Body of pancreas (tissue), 4 donors: ENCODE results near the gene SMPD1. TPM values are rescaled to one million over a fixed set of nuclear protein-coding genes. Genes with fewer than 3 reads are reported as not detected.

ENCODE experiments used
- ATAC-seq: fragments of 150-250 bp; one replicate; pipeline ENCODE4 v1.9.1; 2016
- DNase-seq, 4 donors: peaks; one replicate each; pipeline ENCODE4 v3.0.0-alpha.2; 2019
- H3K27ac ChIP-seq, 4 donors: fragments of 200-600 bp; sonication (generic); 1 replicate in 3 of 4; 2 replicates in 1 of 4; pipeline versions ENCODE4 v1.5.1 to v1.6.1; 2016 to 2019; ENCODE audit warnings: mild to moderate bottlenecking in 1 of 4, mixed read lengths in 1 of 4, moderate library complexity in 1 of 4
- H3K27me3 ChIP-seq, 2 donors: fragments of 200-600 bp; sonication (generic); one replicate each; pipeline ENCODE4 v1.6.0; 2016; ENCODE audit warnings: mild to moderate bottlenecking in 1 of 2
- H3K36me3 ChIP-seq, 2 donors: fragments of 200-600 bp; sonication (generic); replicated peaks in 1 of 2; 2 replicates each; pipeline ENCODE4 v1.5.1; 2016; ENCODE audit warnings: low read depth in 2 of 2; ENCODE audit not compliant: insufficient read depth in 1 of 2
- H3K4me1 ChIP-seq: fragments of 200-600 bp; sonication (generic); one replicate; pipeline ENCODE4 v1.6.0; 2016
- H3K4me3 ChIP-seq, 2 donors: fragments of 200-600 bp; sonication (generic); 1 replicate in 1 of 2; 2 replicates in 1 of 2; pipeline ENCODE4 v1.5.1; 2016 to 2019
- H3K9me3 ChIP-seq, 3 donors: fragments of 200-600 bp; sonication (generic); 1 replicate in 2 of 3; 2 replicates in 1 of 3; pipeline ENCODE4 v1.5.1; 2016
- POLR2A ChIP-seq, 3 donors: fragments of 450-650 bp; IDR thresholded peaks; one replicate each; pipeline ENCODE4 v1.6.1; 2016; ENCODE audit warnings: antibody characterized with exemption in 3 of 3, mild to moderate bottlenecking in 2 of 3
- WGBS, 2 donors: methylation state at CpG; one replicate each; pipeline ENCODE4 v1.1.5; 2017; 5-methylcytosine and 5-hydroxymethylcytosine counted together
- intact Hi-C: fragments of 100-400 bp; cut with DNase I; formaldehyde crosslinking; loops from one replicate; pipeline ENCODE4 v1.15.1; 2023
- total RNA-seq, 2 donors: library from RNA; depleted of rRNA; stranded (reverse); fragments of >200 nt; gene quantifications; one replicate each; pipeline ENCODE4 v1.1.0, GENCODE V29; 2016
- TF ChIP-seq, protein P1 (sequence below), 7 experiments: fragments of 450-650 bp in 4 of 7; fragments of 200-600 bp in 3 of 7; sonication (generic) in 3 of 7; IDR thresholded peaks; one replicate each; pipeline ENCODE4 v1.5.1; 2016 to 2019; ENCODE audit warnings: antibody characterized with exemption in 7 of 7

The SMPD1 gene
- total RNA-seq, 2 donors from 2014 or later = 17.1 to 29.7 TPM

DNA sequence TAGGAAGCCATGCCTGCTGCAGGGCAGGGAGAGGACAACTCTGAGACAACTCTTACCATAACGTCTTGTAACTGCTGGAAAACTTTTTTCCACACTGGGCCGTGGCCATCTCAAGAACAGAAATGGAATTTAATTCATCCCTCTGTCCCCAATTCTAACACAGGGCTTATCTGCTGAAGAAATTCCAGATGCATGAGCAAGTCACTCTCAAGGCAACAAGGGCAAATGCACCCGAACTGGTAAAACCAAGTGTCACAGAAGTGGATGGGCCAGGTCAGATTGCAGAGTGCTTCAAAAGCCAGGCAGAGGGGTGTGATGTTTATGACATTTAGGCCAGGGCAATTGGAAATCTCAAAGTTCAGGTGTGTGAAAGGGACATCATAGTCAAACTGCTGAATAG, 7.4 kb downstream of the SMPD1 start:
- no peak overlapping the region for H3K27ac ChIP-seq
- no peaks in the 10 kb centered on the region for H3K9me3 ChIP-seq
- ATAC-seq (no peak), DNase-seq (no peak)
- no peaks in the 10 kb centered on the region for H3K36me3 ChIP-seq
- WGBS, 2 donors = 52 to 56% methylated on average over 3 of the region's 3 CpGs
- intact Hi-C loops = no loop called here
- H3K4me1 ChIP-seq = peaks cover 5% of the 10 kb centered on the region
- H3K27me3 ChIP-seq = no peaks in the 10 kb centered on the region
- TF ChIP-seq POLR2A (IDR thresholded peaks at IDR 0.05) = no peak
- TF ChIP-seq, protein P1, sequence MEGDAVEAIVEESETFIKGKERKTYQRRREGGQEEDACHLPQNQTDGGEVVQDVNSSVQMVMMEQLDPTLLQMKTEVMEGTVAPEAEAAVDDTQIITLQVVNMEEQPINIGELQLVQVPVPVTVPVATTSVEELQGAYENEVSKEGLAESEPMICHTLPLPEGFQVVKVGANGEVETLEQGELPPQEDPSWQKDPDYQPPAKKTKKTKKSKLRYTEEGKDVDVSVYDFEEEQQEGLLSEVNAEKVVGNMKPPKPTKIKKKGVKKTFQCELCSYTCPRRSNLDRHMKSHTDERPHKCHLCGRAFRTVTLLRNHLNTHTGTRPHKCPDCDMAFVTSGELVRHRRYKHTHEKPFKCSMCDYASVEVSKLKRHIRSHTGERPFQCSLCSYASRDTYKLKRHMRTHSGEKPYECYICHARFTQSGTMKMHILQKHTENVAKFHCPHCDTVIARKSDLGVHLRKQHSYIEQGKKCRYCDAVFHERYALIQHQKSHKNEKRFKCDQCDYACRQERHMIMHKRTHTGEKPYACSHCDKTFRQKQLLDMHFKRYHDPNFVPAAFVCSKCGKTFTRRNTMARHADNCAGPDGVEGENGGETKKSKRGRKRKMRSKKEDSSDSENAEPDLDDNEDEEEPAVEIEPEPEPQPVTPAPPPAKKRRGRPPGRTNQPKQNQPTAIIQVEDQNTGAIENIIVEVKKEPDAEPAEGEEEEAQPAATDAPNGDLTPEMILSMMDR (IDR thresholded peaks at IDR 0.05) = no peak
- no peak overlapping the region for H3K4me3 ChIP-seq

DNA sequence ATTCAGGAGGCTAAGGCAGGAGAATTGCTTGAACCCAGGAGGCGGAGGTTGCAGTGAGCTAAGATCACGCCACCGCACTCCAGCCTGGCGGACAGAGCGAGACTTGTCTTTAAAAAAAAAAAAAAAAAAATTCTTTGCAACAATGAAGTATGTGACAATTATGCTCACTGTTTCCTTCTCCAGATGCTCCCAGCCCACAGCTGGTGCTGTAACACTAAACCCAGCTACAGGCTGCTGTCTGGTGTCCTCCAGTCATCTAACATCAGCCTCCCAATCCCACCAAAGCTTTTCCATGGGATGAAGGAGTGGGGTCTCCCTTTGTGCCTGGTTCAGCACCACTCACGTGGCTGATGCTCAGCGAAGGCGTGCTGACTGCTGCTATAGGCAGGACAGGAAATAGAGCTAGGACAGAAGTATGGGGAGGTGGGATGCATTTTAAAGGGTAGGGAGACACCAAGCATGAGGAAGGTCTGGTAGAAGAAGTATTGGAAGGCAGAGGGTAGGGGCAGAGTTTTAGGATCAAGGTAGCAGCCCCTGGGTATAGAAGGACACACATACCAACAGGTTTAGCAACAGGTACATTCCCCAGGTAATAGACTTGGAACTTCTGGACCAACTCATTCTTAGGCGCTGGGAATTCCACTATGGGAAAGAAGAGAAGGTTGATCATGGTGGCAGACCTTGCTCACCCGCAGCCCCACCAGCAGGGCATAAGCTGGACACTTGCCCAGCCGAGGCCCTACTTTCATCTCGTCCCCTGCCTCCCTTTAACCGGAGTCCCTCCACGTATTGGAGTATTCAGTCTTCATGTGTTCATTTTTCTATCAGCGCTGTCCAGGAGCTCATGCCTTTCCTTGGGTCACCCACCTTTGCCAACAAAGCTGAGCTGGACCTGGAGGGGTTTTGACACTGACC, 10.4 kb downstream of the SMPD1 start:
- TF ChIP-seq POLR2A (IDR thresholded peaks at IDR 0.05) = no peak
- TF ChIP-seq, protein P1 (IDR thresholded peaks at IDR 0.05) = no peak
- intact Hi-C loops = no loop called here
- H3K36me3 ChIP-seq = no peaks in the 10 kb centered on the region
- H3K9me3 ChIP-seq = no peaks in the 10 kb centered on the region
- no peak overlapping the region for H3K4me3 ChIP-seq
- no peaks in the 10 kb centered on the region for H3K27me3 ChIP-seq
- DNase-seq (no peak), ATAC-seq (no peak)
- WGBS, 2 donors = 93 to 96% methylated on average over 15 of the region's 15 CpGs
- no peak overlapping the region for H3K27ac ChIP-seq
- H3K4me1 ChIP-seq = no peaks in the 10 kb centered on the region

DNA sequence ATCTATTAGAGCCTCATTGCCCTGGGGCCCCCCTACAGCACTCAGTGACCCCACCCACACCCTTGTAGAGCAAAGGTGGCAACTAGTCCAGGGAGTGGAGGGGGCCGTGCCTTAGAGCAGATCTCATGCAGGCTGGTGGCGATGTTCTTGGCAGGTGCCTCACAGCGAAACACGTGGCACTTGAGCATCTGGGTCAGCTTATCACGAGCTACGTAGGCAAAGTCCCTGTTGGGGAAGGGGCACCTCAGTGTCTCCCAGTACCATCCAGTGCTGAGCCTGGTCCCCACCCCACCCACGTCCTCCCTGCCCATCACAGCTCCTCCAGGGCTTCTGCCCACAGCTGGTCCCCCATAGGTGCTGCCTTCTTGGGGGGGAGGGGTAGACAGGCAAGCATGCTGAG, 11.2 kb downstream of the SMPD1 start:
- intact Hi-C loops = no loop called here
- ATAC-seq (no peak), DNase-seq (no peak)
- Histone ChIP-seq H3K4me1 (no peaks in the 10 kb centered on the region), H3K4me3 (no peak overlapping the region), H3K27me3 (no peaks in the 10 kb centered on the region), H3K27ac (no peak overlapping the region), H3K36me3 (no peaks in the 10 kb centered on the region), H3K9me3 (no peaks in the 10 kb centered on the region)
- 74% methylated on average over 7 of the region's 7 CpGs; no CpG with 5 or more reads in 1 of the 2 donors for WGBS, 2 donors
- no peak for TF ChIP-seq POLR2A (IDR thresholded peaks at IDR 0.05)
- TF ChIP-seq, protein P1 (IDR thresholded peaks at IDR 0.05) = no peak

DNA sequence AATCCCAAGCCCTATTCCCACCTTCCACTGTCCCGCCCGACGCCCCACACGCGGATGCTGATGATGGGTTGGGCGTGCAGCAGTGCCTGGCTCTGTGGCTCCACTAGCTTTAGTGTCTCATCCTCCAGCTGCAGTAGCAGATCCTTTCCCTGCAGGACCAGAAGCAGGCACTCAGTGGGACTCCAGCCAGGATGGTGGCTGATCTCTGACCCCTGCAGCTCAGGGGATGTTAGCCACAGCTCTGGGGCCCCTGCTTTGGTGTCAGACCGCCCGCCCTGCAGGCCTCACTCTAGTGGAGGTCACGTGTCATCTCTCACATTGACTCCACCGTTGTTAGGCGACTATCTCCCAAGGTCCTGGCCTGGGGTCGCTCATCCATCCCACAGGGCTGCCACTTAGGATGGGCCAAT, 11.8 kb downstream of the SMPD1 start:
- WGBS, 2 donors = 79 to 80% methylated on average over 8 to 12 of the region's 12 CpGs

More for the DNA sequence above, 11.8 kb downstream of the SMPD1 start:
- H3K4me3 ChIP-seq = no peak overlapping the region
- no peak for TF ChIP-seq POLR2A (IDR thresholded peaks at IDR 0.05)
- TF ChIP-seq, protein P1 (IDR thresholded peaks at IDR 0.05) = no peak
- no peaks in the 10 kb centered on the region for H3K27me3 ChIP-seq
- no peak overlapping the region for H3K27ac ChIP-seq
- H3K4me1 ChIP-seq = no peaks in the 10 kb centered on the region
- intact Hi-C loops = no loop called here
- no peak for ATAC-seq
- no peaks in the 10 kb centered on the region for H3K36me3 ChIP-seq
- H3K9me3 ChIP-seq = no peaks in the 10 kb centered on the region
- no peak for DNase-seq
